Measurements from ENCODE around the gene CAMK1D.
"Not testable (repeated sequence)": the region's sequence is repeated elsewhere in the genome, so short reads cannot be mapped to it uniquely, and the experiment has no call there.

Gene CAMK1D

GRCh38 chr10:12348870-12349628 lies at the start of gene CAMK1D:
TSS of gene CAMK1D (plus strand) at chr10:12349547.
- DNase-seq (ENCODE audit: low read depth): peak; percentile 89

GRCh38 chr10:12301036-12301435 lies 48.3 kb upstream of the CAMK1D start:
- not testable (repeated sequence) for DNase-seq (ENCODE audit: low read depth)

- DNase-seq (ENCODE audit: low read depth): no peak
Measured at GRCh38 chr10:12308057-12308456, 41.3 kb upstream of the CAMK1D start.

- DNase-seq (ENCODE audit: low read depth): no peak
Measured at GRCh38 chr10:12308736-12309375, 40.5 kb upstream of the CAMK1D start.

GRCh38 chr10:12309783-12310182 lies 39.6 kb upstream of the CAMK1D start:
- not testable (repeated sequence) for DNase-seq (ENCODE audit: low read depth)

GRCh38 chr10:12314836-12315235 lies 34.5 kb upstream of the CAMK1D start:
- DNase-seq (ENCODE audit: low read depth): no peak

- no peak for DNase-seq (ENCODE audit: low read depth)
Measured at GRCh38 chr10:12319076-12319475, 30.3 kb upstream of the CAMK1D start.

GRCh38 chr10:12320892-12321291 lies 28.5 kb upstream of the CAMK1D start:
- no peak for DNase-seq (ENCODE audit: low read depth)

- DNase-seq (ENCODE audit: low read depth): no peak
Measured at GRCh38 chr10:12321641-12322040, 27.7 kb upstream of the CAMK1D start.

GRCh38 chr10:12322583-12323131 lies 26.7 kb upstream of the CAMK1D start:
- no peak for DNase-seq (ENCODE audit: low read depth)

- DNase-seq (ENCODE audit: low read depth): no peak
Measured at GRCh38 chr10:12324530-12324929, 24.8 kb upstream of the CAMK1D start.

- DNase-seq (ENCODE audit: low read depth): no peak
Measured at GRCh38 chr10:12327074-12327473, 22.3 kb upstream of the CAMK1D start.

- DNase-seq (ENCODE audit: low read depth): no peak
Measured at GRCh38 chr10:12327476-12327875, 21.9 kb upstream of the CAMK1D start.

- not testable (repeated sequence) for DNase-seq (ENCODE audit: low read depth)
Measured at GRCh38 chr10:12328312-12328711, 21.0 kb upstream of the CAMK1D start.

GRCh38 chr10:12332572-12333379 lies 16.6 kb upstream of the CAMK1D start:
- no peak for DNase-seq (ENCODE audit: low read depth)

GRCh38 chr10:12333380-12334185 lies 15.8 kb upstream of the CAMK1D start:
- peak; percentile 6 for DNase-seq (ENCODE audit: low read depth)

GRCh38 chr10:12334186-12334530 lies 15.2 kb upstream of the CAMK1D start:
- no peak for DNase-seq (ENCODE audit: low read depth)

- not testable (repeated sequence) for DNase-seq (ENCODE audit: low read depth)
Measured at GRCh38 chr10:12335169-12335568, 14.2 kb upstream of the CAMK1D start.

- DNase-seq (ENCODE audit: low read depth): no peak
Measured at GRCh38 chr10:12337453-12338372, 11.6 kb upstream of the CAMK1D start.

- no peak for DNase-seq (ENCODE audit: low read depth)
Measured at GRCh38 chr10:12338981-12339380, 10.4 kb upstream of the CAMK1D start.

GRCh38 chr10:12340371-12340770 lies 9.0 kb upstream of the CAMK1D start:
- DNase-seq (ENCODE audit: low read depth): no peak
